ENCODE measurements around the gene GBP4.

GBP4 gene

DNA sequence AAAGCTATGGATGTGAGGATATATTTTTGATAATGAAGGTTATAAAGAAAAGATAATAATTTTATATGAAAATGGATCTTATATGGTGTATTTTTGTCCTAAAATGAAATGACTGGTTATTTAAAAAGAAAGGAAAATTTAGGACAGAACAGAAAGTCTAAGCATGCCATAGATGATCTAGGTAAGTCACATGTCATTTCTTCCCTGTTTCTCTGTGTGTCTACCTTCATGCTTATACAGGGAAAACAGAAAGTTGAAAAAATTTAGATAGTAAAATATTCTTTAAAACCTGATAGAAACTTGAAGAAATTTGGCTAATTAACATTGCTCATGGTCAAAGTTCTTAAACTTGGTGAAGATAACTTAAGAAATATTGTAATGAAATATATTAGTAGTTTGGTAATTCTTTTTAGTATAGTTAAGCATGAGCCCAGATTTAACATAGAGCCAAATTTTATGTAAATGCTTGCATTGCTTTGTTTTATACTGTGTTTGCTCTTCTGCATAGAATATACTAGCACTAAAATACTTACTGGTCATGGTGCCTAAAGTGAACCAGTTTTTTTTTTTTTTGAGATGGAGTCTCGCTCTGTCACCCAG is 12.4 kb upstream of the GBP4 start:
- Histone ChIP-seq H3K27ac (no peak overlapping the region), H3K4me3 (ENCODE audit: low read depth, low read length) (no peak overlapping the region), H3K36me3 (replicated peaks) (no peaks in the 10 kb centered on the region), H3K27me3 (replicated peaks) (no peaks in the 10 kb centered on the region)
- DNase-seq, result no peak
- in situ Hi-C loops (cut with HindIII; ENCODE audit: low pct_ligation_motif_present, low sequenced_read_pairs), result no loop called here
- TF ChIP-seq, protein P1, sequence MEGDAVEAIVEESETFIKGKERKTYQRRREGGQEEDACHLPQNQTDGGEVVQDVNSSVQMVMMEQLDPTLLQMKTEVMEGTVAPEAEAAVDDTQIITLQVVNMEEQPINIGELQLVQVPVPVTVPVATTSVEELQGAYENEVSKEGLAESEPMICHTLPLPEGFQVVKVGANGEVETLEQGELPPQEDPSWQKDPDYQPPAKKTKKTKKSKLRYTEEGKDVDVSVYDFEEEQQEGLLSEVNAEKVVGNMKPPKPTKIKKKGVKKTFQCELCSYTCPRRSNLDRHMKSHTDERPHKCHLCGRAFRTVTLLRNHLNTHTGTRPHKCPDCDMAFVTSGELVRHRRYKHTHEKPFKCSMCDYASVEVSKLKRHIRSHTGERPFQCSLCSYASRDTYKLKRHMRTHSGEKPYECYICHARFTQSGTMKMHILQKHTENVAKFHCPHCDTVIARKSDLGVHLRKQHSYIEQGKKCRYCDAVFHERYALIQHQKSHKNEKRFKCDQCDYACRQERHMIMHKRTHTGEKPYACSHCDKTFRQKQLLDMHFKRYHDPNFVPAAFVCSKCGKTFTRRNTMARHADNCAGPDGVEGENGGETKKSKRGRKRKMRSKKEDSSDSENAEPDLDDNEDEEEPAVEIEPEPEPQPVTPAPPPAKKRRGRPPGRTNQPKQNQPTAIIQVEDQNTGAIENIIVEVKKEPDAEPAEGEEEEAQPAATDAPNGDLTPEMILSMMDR (IDR thresholded peaks at IDR 0.05; ENCODE audit: low read depth, low read length, missing control alignments), result no peak

DNA sequence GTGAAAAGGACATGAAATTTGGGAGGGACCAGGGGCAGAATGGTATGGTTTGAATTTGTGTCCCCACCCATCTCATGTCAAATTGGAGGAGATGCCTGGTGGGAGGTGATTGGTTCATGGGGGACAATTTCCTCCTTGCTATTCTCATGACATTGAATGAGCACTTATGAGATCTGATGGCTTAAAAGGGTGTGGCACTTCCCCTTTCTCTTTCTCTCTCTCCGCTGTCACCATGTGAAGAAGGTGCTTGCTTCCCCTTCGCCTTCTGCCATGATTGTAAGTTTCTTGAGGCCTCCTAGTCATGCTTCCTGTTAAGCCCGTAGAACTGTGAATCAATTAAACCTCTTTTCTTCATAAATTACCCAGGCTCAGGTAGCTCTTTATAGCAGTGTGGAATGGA is 7.6 kb upstream of the GBP4 start:
- in situ Hi-C loops (cut with HindIII; ENCODE audit: low pct_ligation_motif_present, low sequenced_read_pairs), result no loop called here
- Histone ChIP-seq H3K27me3 (replicated peaks) (no peaks in the 10 kb centered on the region), H3K27ac (no peak overlapping the region), H3K36me3 (replicated peaks) (no peaks in the 10 kb centered on the region), H3K4me3 (ENCODE audit: low read depth, low read length) (no peak overlapping the region)
- DNase-seq, result no peak
- TF ChIP-seq, protein P1 (IDR thresholded peaks at IDR 0.05; ENCODE audit: low read depth, low read length, missing control alignments), result no peak

DNA sequence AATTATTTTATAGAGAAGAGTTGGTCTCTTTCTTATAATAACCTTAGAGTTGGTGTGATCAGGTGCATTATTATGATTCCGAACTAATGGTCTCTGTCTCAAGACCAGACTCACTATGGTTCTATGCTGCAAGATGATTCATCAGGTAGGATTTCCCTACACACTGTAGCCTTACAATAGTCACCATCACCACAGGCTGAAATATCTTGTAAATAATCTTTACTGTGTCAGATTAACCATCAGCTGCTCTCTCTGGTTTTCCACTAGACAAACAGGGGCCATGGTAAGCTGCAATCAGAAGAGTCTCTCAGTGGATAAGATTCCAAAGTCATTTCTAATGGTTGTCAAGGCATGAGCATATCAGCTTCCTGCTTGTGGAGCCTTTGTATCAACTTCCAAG is 4.4 kb upstream of the GBP4 start:
- H3K27ac ChIP-seq, result no peak overlapping the region
- peak; percentile 1 for DNase-seq
- no peaks in the 10 kb centered on the region for H3K36me3 ChIP-seq (replicated peaks)
- TF ChIP-seq, protein P1 (IDR thresholded peaks at IDR 0.05; ENCODE audit: low read depth, low read length, missing control alignments), result no peak
- in situ Hi-C loops (cut with HindIII; ENCODE audit: low pct_ligation_motif_present, low sequenced_read_pairs), result no loop called here
- H3K27me3 ChIP-seq (replicated peaks), result no peaks in the 10 kb centered on the region
- H3K4me3 ChIP-seq (ENCODE audit: low read depth, low read length), result no peak overlapping the region

DNA sequence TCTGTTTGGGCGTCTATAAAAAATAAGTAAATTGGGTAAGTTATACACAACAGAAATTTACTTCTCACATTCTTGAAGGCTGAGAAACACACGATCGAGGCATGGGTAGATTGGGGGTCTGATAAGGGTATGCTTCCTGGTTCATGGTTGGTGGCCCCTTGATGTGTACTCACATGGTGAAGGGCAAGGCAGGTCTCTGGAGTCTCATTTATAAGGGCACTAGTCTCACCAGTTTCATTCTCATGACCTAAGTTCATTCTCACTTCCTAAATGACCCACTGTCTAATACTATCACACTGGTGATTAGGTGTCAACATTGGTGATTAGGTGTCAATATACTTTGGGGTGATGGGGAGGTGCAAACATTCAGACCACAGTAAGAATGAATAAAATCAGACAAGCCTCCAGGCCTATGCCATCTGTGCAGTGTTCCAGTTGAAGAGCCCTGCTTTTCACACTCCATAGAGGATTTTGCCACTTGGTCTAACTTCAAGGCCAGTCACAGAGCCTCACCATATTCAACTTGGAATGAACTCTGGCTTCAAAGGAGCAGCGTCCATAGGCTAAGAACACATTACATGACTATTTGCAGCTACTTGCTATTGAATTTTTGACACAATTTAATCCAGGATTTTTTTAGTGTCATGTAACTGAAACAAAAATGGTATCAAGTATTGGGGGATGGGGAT is 2.5 kb upstream of the GBP4 start:
- Histone ChIP-seq H3K4me3 (ENCODE audit: low read depth, low read length) (no peak overlapping the region), H3K27me3 (replicated peaks) (no peaks in the 10 kb centered on the region), H3K36me3 (replicated peaks) (no peaks in the 10 kb centered on the region), H3K27ac (no peak overlapping the region)
- no peak for DNase-seq
- in situ Hi-C loops (cut with HindIII; ENCODE audit: low pct_ligation_motif_present, low sequenced_read_pairs), result no loop called here
- TF ChIP-seq, protein P1 (IDR thresholded peaks at IDR 0.05; ENCODE audit: low read depth, low read length, missing control alignments), result no peak

DNA sequence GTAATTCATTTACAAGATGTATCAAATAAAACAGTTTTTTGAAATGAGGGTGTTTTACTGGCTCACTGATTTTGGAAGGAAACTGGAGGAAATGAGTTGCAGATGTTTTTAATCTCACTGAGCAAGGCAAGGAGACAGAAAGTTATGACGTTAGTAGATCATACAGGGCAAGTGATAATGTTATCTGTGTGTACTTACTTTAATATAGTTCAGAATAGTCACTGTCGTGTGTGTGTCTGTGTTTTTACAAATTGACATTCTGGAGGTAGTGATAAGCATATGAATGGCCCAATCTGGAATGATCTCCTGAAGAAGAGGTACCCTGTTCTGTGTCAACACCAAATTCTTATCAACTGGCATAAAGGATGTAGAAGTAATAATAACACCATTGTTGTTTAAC is 1.9 kb upstream of the GBP4 start:
- H3K36me3 ChIP-seq (replicated peaks), result no peaks in the 10 kb centered on the region
- no peak overlapping the region for H3K4me3 ChIP-seq (ENCODE audit: low read depth, low read length)
- no peaks in the 10 kb centered on the region for H3K27me3 ChIP-seq (replicated peaks)
- no peak for DNase-seq
- in situ Hi-C loops (cut with HindIII; ENCODE audit: low pct_ligation_motif_present, low sequenced_read_pairs), result no loop called here
- TF ChIP-seq, protein P1 (IDR thresholded peaks at IDR 0.05; ENCODE audit: low read depth, low read length, missing control alignments), result no peak
- H3K27ac ChIP-seq, result no peak overlapping the region
